Effector memory CD8-positive, alpha-beta T cell (primary cell): ENCODE data around the gene PAX7.
A peak's percentile ranks its signal among the peaks of the same experiment; 100 is the strongest.
"Not testable (repeated sequence)": the region's sequence is repeated elsewhere in the genome, so short reads cannot be mapped to it uniquely, and the experiment has no call there.

Experiments
- ATAC-seq: fragments of 150-1000 bp; cut with Tn5 transposase; replicated peaks from 2 replicates; pipeline ENCODE4 v1.10.0; 2021; ENCODE audit warnings: mild to moderate bottlenecking, moderate library complexity
- DNase-seq, 3 experiments: peaks; one replicate each; pipeline ENCODE4 v3.0.0; 2021
- H3K27ac Mint-ChIP-seq, 2 donors: one replicate each; pipeline ENCODE4 v1.8.0; 2022; ENCODE audit warnings: mild to moderate bottlenecking in 2 of 2, mixed read lengths in 2 of 2, moderate library complexity in 2 of 2
- H3K27me3 Mint-ChIP-seq, 2 donors: one replicate each; pipeline ENCODE4 v1.8.0; 2022; ENCODE audit warnings: mixed read lengths in 2 of 2
- H3K36me3 Mint-ChIP-seq: one replicate; pipeline ENCODE4 v1.8.0; 2022; ENCODE audit warnings: mild to moderate bottlenecking, moderate library complexity, mixed read lengths; ENCODE audit not compliant: insufficient read depth
- H3K4me1 Mint-ChIP-seq, 2 donors: one replicate each; pipeline ENCODE4 v1.8.0; 2022; ENCODE audit warnings: low read depth in 2 of 2, mixed read lengths in 2 of 2
- H3K4me3 Mint-ChIP-seq, 2 donors: one replicate each; pipeline ENCODE4 v1.8.0; 2022; ENCODE audit warnings: mild to moderate bottlenecking in 2 of 2, mixed read lengths in 2 of 2, moderate library complexity in 2 of 2
- H3K9me3 Mint-ChIP-seq, 2 donors: one replicate each; pipeline ENCODE4 v1.8.0; 2022; ENCODE audit warnings: mixed read lengths in 2 of 2
- total RNA-seq, 9 experiments: gene quantifications; one replicate each; lab custom pipeline; 2026; lab: John Stamatoyannopoulos, UW

Gene PAX7
- 0 to 0.07 (median 0) reads per million in 9 experiments for total RNA-seq

DNA sequence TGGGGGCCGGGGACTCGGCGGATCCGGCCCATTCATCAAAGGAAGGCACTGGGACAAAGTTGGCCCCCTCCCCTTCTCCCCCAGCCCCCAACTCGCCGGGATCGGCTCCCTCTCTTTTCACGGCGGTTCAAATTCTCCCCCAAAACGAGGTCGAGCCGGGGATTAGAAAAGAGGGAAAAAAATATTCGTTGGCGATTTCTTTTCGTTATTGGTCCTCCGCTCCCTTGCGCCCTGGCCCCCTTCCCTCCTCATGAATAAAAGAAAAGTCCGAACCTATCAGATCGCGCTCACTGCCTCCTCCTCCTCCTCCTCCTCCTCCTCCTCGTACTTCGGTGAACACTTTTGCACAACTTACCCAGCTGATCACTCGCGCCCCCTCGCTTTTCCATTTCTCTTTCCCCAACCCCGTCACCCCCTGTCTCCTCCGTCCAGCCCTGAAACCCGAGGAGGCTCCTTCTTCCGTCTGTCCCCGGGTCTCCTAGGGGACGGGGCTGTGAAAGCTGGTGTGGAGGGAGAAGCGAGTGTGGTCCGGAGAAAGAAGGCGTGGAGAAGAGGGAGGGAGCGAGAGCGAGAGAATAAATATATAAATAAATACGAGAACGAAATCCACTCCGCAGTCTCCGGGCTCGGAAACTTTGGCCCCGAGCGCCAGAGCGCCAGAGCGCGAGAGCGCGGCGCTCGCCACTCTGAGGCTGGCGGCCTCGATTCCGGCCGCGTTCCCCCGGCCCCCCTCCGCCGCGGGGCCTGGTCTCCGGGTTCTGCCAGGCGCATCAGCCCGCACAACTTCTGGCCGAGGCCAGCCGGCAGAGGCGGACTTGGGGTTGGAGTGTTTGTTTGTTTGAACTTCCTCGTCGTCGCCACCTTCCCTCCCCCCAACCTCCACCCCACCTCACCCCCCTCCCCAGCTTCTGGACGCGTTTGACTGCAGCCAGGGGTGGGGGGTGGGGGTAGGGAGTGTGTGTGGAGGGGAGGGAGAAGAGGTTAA, at the start of gene PAX7:
Gene PAX7, plus strand, starts transcription at position 336 of the 985 bp plus-strand sequence. CDS start 758 bp downstream, outside the sequence.
- Mint-ChIP-seq H3K27ac (no peak within 1 kb of the TSS), H3K9me3 (no peaks in the 10 kb centered on the region), H3K4me3 (no peak within 1 kb of the TSS), H3K27me3 (peaks cover 88 to 100% of the 10 kb centered on the region in 2 donors), H3K36me3 (no peaks in the 10 kb centered on the region), H3K4me1 (peaks cover 0 to 1% of the 10 kb centered on the region in 2 donors)
- ATAC-seq (no peak), DNase-seq (no peak)

DNA sequence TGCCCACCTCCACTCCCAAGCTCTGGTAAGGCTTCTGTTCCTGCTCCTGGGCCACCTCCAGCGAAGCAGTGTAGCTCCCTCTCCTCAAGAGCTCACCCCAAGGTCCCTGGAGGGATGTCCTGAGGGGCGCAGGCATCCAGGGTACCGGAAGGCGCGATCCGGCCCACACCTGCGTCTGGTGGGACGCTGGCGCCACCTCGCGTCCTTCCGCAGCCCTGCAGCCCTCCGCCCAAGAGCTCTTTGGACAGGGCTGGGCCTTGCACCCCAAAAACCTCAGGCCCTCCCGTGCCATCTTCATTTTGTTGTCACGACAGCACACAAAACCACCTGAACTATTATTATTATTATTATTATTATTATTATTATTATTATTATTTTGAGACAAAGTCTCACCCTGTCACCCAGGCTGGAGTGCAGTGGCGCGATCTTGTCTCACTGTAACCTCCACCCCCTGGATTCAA, 49.2 kb upstream of the PAX7 start:
- no peaks in the 10 kb centered on the region for H3K9me3 Mint-ChIP-seq
- no peak for DNase-seq
- no peak for ATAC-seq
- no peak overlapping the region for H3K4me3 Mint-ChIP-seq
- peaks cover 4% of the 10 kb centered on the region for H3K36me3 Mint-ChIP-seq
- peaks cover 6 to 60% of the 10 kb centered on the region in 2 donors for H3K27me3 Mint-ChIP-seq
- H3K4me1 Mint-ChIP-seq = no peaks in the 10 kb centered on the region
- no peak overlapping the region for H3K27ac Mint-ChIP-seq

DNA sequence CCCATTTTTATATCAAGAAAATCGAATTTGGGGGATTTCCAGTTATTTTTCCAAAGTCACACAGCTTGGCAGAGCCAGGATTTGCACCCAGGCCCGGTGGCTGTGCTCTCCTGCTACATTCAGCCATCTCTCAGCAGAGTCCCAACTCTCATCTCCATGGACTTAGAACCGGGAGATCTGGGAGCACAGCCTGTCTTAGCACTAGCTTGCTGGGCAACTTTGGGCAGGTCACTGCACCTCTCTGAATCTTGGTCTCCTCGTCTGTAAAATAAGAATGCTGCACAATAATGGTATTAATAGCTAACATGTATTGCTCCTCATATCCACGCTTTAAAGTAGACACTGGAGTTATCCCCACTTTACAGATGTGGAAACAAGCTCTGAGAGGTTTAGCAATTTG, 47.8 kb upstream of the PAX7 start:
- DNase-seq (no peak), ATAC-seq (no peak)
- no peaks in the 10 kb centered on the region for H3K36me3 Mint-ChIP-seq
- no peak overlapping the region for H3K27ac Mint-ChIP-seq
- H3K4me1 Mint-ChIP-seq = no peaks in the 10 kb centered on the region
- H3K4me3 Mint-ChIP-seq = no peak overlapping the region
- peaks cover 16 to 64% of the 10 kb centered on the region in 2 donors for H3K27me3 Mint-ChIP-seq
- no peaks in the 10 kb centered on the region for H3K9me3 Mint-ChIP-seq

DNA sequence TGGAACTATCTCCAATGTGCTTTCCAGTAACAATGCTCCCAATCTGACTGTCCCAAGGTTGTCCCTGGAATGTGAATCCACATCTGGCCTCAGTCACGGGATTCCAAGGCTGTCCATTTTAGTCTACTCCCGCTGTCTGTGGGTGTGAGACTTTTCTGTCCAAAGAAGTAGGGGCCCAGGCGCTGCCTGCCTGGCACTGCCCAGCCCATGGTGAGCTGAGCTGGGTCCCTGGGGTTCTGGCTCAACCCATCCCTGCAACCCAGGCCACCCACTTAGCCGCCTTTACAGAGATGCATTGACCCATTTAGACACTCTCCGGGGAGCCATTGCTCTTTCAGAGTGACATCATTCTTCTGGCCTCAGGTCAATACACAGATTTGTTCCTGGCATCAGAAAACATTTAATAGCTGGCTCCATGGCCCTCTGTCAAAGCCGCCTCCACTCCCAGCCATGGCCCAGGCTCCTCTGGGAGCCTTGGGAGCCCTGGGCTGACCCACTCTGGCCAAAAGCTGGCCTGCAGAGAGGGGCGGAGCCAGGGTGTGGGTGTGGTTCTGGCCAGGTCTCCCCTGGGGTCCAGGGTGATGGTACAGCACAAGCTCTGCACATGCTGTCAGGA, 47.2 kb upstream of the PAX7 start:
- H3K27me3 Mint-ChIP-seq = peaks cover 18 to 65% of the 10 kb centered on the region in 2 donors
- H3K9me3 Mint-ChIP-seq = no peaks in the 10 kb centered on the region
- no peak overlapping the region for H3K4me3 Mint-ChIP-seq
- no peak for DNase-seq
- H3K27ac Mint-ChIP-seq = no peak overlapping the region
- no peak for ATAC-seq
- no peaks in the 10 kb centered on the region for H3K36me3 Mint-ChIP-seq
- no peaks in the 10 kb centered on the region for H3K4me1 Mint-ChIP-seq

DNA sequence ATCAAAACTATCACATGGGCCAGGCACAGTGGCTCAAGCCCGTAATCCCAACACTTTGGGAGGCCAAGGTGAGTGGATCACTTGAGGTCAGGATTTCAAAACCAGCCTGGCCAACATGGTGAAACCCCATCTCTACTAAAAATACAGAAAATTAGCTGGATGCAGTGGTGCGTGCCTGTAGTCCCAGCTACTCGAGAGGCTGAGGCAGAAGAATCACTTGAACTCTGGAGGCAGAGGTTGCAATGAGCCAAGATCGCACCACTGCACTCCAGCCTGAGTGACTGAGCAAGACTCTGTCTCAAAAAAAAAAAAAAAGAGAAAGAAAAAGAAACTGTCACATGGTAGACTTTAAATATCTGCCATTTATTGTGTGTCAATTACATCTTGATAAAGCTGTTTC, 44.6 kb upstream of the PAX7 start:
- H3K4me1 Mint-ChIP-seq, H3K27ac Mint-ChIP-seq, ATAC-seq, H3K9me3 Mint-ChIP-seq, H3K4me3 Mint-ChIP-seq, DNase-seq, H3K36me3 Mint-ChIP-seq: not testable (repeated sequence)
- peaks cover 19 to 60% of the 10 kb centered on the region in 2 donors for H3K27me3 Mint-ChIP-seq

DNA sequence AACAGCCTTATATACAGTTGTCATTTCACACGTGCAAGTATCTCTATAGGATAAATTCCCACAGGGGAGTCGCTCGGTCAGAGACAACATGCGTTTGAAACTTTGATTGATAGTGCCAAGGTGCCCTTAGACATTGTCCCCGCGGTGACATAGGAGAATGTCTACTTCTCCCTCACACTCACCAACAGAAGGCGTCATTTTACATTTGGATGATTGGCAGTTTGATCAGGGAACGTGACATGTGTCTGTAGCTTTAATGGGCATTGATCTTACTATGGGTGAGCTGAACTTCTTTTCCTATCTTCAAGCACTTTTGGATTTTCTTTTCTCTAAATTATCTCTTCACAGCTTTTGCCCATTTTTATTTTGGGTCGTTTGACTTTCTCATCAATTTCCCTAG, 42.6 kb upstream of the PAX7 start:
- ATAC-seq = no peak
- DNase-seq = no peak
- Mint-ChIP-seq H3K27me3 (peaks cover 31 to 62% of the 10 kb centered on the region in 2 donors), H3K4me1 (no peaks in the 10 kb centered on the region), H3K27ac (no peak overlapping the region), H3K36me3 (no peaks in the 10 kb centered on the region), H3K4me3 (no peak overlapping the region), H3K9me3 (no peaks in the 10 kb centered on the region)

DNA sequence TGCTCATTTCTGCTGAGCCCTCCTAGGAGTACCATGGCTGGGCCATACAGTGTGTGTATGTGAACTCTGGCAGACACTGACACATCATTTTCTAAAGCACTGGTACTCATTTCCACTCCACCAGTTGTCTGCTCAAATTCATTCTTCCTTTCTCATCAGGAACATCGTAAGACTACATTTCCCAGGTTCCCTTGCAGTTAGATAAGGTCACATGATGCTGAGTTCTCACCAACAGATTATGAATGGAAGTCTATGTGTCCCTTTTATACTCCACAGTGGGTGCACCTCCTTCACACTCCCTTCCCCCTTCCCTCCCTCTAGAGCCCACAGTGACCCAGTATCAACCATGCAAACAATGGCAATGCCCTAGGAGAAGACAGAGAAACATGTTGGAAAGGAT, 38.3 kb upstream of the PAX7 start:
- no peaks in the 10 kb centered on the region for H3K36me3 Mint-ChIP-seq
- H3K4me3 Mint-ChIP-seq = no peak overlapping the region
- H3K9me3 Mint-ChIP-seq = no peaks in the 10 kb centered on the region

DNA sequence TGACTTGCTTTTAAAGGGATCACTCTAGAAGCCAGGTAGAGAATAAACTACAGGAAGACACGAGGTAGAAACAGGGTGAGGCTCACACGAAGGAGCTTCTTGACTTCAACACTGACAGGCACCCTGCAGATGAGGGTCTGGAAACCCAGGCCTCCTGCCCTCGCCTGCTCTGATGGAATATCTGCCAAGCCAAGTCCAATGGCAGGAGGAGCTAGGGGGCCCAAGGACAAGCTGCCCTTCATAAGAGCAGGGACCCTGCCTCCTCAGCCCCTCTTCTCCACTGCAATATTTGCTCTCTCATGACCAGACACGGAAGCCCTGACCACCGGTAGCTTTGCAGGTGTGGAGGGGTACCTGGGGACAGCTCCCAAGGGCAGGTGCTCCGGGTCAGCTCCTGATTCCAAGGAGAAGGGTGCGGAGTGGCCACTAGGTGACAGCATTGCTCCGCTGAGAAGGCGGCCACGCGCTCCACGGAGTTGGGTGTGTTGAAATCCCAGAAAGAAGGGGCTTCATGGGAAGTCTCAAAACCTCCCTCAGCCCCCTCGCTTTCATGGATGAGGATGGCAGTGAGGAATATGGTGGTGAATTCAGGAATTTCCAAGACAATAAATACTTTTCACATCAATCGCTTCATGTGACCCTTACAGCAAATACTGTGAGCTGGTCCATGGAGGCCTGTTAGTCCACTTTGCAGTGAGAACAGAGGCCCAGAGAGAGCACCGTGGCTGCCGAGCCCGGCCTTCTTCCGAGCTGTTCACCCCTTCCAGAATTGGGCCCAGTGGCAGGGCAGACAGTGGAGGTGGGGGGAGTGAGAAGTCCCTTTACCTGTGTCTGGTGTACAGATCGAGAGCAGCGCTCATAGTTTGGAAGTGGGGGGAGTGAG, 33.2 kb upstream of the PAX7 start:
- H3K27me3 Mint-ChIP-seq = peaks cover 45 to 71% of the 10 kb centered on the region in 2 donors
- H3K9me3 Mint-ChIP-seq = no peaks in the 10 kb centered on the region
- DNase-seq (peak in 2 of 3 experiments; percentile 10), ATAC-seq (no peak)
- no peaks in the 10 kb centered on the region for H3K36me3 Mint-ChIP-seq
- peaks cover 0 to 2% of the 10 kb centered on the region in 2 donors for H3K4me1 Mint-ChIP-seq
- H3K4me3 Mint-ChIP-seq = no peak overlapping the region
- no peak overlapping the region for H3K27ac Mint-ChIP-seq

More for the DNA sequence above, 38.3 kb upstream of the PAX7 start:
- DNase-seq (no peak), ATAC-seq (no peak)
- Mint-ChIP-seq H3K27ac (no peak overlapping the region), H3K4me1 (no peaks in the 10 kb centered on the region), H3K27me3 (peaks cover 43 to 69% of the 10 kb centered on the region in 2 donors)

DNA sequence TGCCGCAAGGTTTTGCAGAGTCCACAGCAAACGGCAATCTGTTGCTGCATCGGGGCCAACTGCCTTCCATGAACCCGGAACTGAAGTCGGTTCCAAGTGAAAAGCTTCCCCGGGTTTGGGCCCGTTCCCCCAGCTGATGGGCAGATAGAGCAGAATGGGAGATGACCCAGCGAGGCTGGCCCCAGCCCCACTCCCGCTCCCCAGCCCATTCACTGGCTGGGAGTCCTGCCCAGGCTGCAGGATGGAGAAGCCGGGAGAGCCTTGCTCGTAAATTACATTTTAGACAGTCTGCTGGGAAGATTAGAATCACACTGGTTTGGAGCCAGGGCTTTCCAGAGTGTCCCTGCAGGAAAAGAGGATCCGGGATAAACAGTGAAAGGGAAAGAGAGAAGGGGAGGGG, 31.6 kb upstream of the PAX7 start:
- no peaks in the 10 kb centered on the region for H3K9me3 Mint-ChIP-seq
- peaks cover 33 to 59% of the 10 kb centered on the region in 2 donors for H3K27me3 Mint-ChIP-seq
- no peak for DNase-seq
- no peaks in the 10 kb centered on the region for H3K36me3 Mint-ChIP-seq
- ATAC-seq = no peak
- no peak overlapping the region for H3K27ac Mint-ChIP-seq
- peaks cover 0 to 2% of the 10 kb centered on the region in 2 donors for H3K4me1 Mint-ChIP-seq
- no peak overlapping the region for H3K4me3 Mint-ChIP-seq

DNA sequence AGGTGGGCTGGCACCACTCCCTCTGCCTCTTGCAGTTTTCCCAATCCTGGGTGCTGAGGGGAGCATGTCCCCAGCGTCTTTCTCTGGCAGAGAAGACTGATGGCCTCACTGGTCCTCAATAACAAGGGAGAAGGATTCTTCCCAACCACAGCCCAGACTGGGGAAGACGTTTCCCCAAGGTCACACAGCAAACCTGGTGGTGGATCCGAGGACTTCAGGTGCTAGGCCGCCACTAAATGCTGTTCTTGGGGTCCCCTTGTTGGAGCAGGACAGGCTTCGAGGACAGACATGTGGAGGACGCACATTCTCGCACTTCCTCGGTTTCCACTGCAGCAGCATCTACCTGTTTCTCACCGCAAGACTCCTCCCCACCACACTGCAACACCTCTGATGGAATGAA, 30.9 kb upstream of the PAX7 start:
- no peaks in the 10 kb centered on the region for H3K9me3 Mint-ChIP-seq
- DNase-seq = no peak
- H3K36me3 Mint-ChIP-seq = no peaks in the 10 kb centered on the region
- H3K27ac Mint-ChIP-seq = no peak overlapping the region
- peaks cover 32 to 59% of the 10 kb centered on the region in 2 donors for H3K27me3 Mint-ChIP-seq
- ATAC-seq = no peak
- no peak overlapping the region for H3K4me3 Mint-ChIP-seq
- H3K4me1 Mint-ChIP-seq = peaks cover 0 to 2% of the 10 kb centered on the region in 2 donors

DNA sequence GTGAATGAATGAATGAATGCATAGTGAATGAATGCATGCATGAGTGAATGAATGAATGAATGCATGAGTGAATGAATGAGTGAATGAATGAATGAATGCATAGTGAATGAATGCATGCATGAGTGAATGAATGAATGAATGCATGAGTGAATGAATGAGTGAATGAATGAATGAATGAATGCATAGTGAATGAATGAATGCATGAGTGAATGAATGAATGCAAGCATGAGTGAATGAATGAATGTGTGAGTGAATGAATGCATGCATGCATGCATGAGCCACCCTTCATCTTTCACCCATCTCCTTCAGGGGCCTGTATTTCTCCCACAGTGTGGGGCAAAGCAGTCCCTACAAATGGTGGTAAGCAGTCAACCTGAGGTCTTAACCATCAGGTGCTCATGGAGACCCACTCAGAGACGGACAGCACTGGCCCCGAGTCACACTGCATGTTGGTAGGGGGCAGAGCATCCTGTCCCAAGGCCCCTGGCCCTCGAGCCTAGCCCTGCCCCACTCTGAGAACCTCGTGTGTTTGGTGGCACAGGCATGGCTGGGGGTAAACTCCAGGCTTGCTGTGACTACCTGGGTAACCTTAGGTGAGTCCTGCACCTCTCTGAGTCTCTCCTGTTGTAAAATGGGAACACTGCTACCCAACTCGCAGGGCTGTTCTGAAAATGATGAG, 28.0 kb upstream of the PAX7 start:
- Mint-ChIP-seq H3K9me3 (no peaks in the 10 kb centered on the region), H3K27me3 (peaks cover 24 to 58% of the 10 kb centered on the region in 2 donors), H3K36me3 (no peaks in the 10 kb centered on the region), H3K4me3 (no peak overlapping the region), H3K4me1 (peaks cover 0 to 1% of the 10 kb centered on the region in 2 donors), H3K27ac (no peak overlapping the region)
- ATAC-seq (no peak), DNase-seq (no peak)

DNA sequence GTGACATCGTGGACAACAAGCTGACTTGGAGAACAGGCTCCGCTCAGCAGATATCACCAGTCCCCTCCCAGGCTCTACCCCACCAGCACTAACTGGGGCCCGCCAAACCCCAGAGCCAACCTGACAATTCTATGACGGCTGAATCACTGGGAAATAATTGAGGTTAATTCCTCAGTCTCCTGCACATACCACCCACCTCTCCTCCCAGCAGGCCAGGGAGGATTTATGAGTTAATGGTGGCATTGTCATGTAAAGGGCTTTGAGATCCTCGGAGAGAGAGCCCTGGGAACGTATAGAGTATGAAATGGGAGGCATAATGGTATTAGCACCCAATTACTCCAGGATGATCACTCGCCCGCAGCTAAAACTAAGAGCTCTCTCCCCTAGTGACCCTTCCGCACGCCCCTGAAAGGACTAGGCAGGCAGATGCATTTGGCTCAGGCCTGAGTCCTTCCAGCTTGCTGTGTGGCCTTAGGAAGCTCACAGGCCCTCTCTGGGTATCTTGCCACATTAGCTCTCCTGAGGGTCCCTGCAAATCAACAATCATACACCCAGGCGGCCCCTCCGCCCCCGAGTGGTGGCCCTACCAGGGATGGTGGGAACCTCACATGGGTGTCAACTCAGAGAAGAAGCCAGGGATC, 27.3 kb upstream of the PAX7 start:
- Mint-ChIP-seq H3K9me3 (no peaks in the 10 kb centered on the region), H3K27ac (no peak overlapping the region), H3K27me3 (peaks cover 25 to 58% of the 10 kb centered on the region in 2 donors), H3K4me1 (no peaks in the 10 kb centered on the region), H3K4me3 (no peak overlapping the region), H3K36me3 (no peaks in the 10 kb centered on the region)
- DNase-seq (no peak), ATAC-seq (no peak)
